Activated B cell treated with CpG ODN at 0.5 μM for 24 hours (primary cell): ENCODE data around the gene BIN2. TPM values are rescaled to one million over a fixed set of nuclear protein-coding genes. Genes with fewer than 3 reads are reported as not detected.

Experiments
- ATAC-seq: fragments of 200-7000 bp; cut with Tn5 transposase; one replicate; pipeline ENCODE4 v1.10.0; 2021; ENCODE audit warnings: low read depth, mild to moderate bottlenecking, moderate library complexity
- CTCF ChIA-PET: fragments of 350-600 bp; sonication (Branson Sonifier 250); formaldehyde crosslinking; loops from one replicate; lab custom pipeline; 2021; ENCODE audit warnings: antibody characterized with exemption; lab: Charles Lee
- POLR2A ChIA-PET: fragments of 350-600 bp; sonication (Branson Sonifier 250); formaldehyde crosslinking; loops from one replicate; lab custom pipeline; 2021; ENCODE audit warnings: antibody characterized with exemption; lab: Charles Lee
- DNase-seq: peaks from one replicate; pipeline ENCODE4 v3.0.0; 2022
- H3K27ac Mint-ChIP-seq: one replicate; pipeline ENCODE4 v1.8.0; 2020; ENCODE audit warnings: mixed read lengths
- H3K27me3 Mint-ChIP-seq: one replicate; pipeline ENCODE4 v1.8.0; 2021; ENCODE audit warnings: mixed read lengths
- H3K36me3 Mint-ChIP-seq: one replicate; pipeline ENCODE4 v1.8.0; 2021; ENCODE audit warnings: low read depth, mixed read lengths
- H3K4me1 Mint-ChIP-seq: one replicate; pipeline ENCODE4 v1.8.0; 2021; ENCODE audit warnings: mixed read lengths
- H3K4me3 Mint-ChIP-seq: one replicate; pipeline ENCODE4 v1.8.0; 2020; ENCODE audit warnings: mild to moderate bottlenecking, mixed read lengths
- H3K9me3 Mint-ChIP-seq: one replicate; pipeline ENCODE4 v1.8.0; 2020; ENCODE audit warnings: mixed read lengths
- intact Hi-C: fragments of 100-400 bp; cut with micrococcal nuclease; formaldehyde crosslinking; loops from one replicate; pipeline ENCODE4 v1.15.1; 2024
- total RNA-seq: library from RNA; stranded (reverse); gene quantifications from 2 replicates; pipeline ENCODE4 v1.2.3, GENCODE V29; 2022
- TF ChIP-seq, protein P1 (sequence below): fragments of 200-600 bp; IDR thresholded peaks from one replicate; pipeline ENCODE4 v1.8.0; 2022; ENCODE audit warnings: antibody characterized with exemption, mild to moderate bottlenecking

BIN2 gene
- 22.2 and 25.6 TPM in 2 replicates for total RNA-seq

DNA sequence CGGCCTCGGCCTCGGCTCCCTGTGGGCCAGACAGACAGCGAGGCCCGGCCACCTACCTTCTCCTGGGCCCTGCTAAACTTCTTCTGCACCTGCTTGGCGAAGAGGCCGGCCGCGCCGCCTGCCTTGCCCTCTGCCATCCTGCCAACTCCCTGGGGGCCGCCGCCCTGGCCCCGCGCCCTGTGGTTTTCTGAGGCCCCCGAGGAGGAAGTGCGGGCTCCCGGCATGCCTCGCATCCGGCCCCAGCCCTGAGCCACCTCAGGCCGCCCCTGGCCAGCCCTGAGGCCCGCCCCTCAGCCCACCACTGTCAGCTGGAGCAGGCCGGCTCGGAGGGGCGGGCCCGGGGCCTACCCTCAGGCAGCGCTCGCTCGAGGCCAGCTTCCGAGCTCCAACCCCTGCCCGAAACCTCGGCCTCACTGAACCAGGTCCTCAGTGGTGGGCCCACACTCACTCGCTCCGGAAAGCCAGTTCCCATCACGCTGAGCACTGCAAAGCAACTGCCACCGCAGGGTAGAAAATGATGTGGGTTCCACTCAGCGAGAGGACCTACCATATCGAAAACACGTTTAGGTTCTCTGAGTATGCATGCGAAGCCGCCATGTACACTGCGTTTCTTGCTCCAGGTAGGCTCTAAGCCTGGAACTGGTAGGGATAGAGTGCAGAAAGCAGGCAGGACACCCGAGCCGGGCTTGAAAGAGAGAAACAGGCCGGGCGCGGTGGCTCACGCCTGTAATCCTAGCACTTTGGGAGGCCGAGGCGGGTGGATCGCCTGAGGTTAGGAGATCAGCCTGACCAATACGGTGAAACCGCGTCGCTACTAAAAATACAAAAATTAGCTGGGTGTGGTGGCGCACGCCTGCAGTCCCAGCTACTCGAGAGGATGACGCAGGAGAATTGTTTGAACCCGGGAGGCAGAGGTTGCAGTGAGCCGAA, at the start of gene BIN2:
Gene BIN2 (minus strand): TSS at position 209 of the 930 bp plus-strand sequence. CDS start 72 bp downstream, at position 137.
- Mint-ChIP-seq H3K36me3 (peaks cover 7% of the 10 kb centered on the region), H3K4me1 (peaks cover 95% of the 10 kb centered on the region), H3K27ac (peak within 1 kb of the TSS; percentile 95), H3K27me3 (no peaks in the 10 kb centered on the region), H3K4me3 (peak within 1 kb of the TSS; percentile 84), H3K9me3 (no peaks in the 10 kb centered on the region)
- POLR2A ChIA-PET = interaction anchor here (0.5 to 4.7 kb wide), 9 partner anchors 17 to 376 kb away, joined by 3 to 21 read pairs (median 6); partner anchors contain the start of genes DAZAP2, GALNT6, POU6F1 and SMAGP
- TF ChIP-seq, protein P1, sequence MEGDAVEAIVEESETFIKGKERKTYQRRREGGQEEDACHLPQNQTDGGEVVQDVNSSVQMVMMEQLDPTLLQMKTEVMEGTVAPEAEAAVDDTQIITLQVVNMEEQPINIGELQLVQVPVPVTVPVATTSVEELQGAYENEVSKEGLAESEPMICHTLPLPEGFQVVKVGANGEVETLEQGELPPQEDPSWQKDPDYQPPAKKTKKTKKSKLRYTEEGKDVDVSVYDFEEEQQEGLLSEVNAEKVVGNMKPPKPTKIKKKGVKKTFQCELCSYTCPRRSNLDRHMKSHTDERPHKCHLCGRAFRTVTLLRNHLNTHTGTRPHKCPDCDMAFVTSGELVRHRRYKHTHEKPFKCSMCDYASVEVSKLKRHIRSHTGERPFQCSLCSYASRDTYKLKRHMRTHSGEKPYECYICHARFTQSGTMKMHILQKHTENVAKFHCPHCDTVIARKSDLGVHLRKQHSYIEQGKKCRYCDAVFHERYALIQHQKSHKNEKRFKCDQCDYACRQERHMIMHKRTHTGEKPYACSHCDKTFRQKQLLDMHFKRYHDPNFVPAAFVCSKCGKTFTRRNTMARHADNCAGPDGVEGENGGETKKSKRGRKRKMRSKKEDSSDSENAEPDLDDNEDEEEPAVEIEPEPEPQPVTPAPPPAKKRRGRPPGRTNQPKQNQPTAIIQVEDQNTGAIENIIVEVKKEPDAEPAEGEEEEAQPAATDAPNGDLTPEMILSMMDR = no peak
- ATAC-seq = peak; percentile 86
- DNase-seq = peak; percentile 91
- CTCF ChIA-PET = interaction anchor here (8.2 kb wide), 1 partner anchor 17 kb away, joined by 42 read pairs; no protein-coding TSS in a partner anchor
- intact Hi-C loops = loop anchor here (1.0 to 10.0 kb wide), 6 partner anchors 17 to 809 kb away; partner anchors contain the start of genes CSRNP2 and DAZAP2

DNA sequence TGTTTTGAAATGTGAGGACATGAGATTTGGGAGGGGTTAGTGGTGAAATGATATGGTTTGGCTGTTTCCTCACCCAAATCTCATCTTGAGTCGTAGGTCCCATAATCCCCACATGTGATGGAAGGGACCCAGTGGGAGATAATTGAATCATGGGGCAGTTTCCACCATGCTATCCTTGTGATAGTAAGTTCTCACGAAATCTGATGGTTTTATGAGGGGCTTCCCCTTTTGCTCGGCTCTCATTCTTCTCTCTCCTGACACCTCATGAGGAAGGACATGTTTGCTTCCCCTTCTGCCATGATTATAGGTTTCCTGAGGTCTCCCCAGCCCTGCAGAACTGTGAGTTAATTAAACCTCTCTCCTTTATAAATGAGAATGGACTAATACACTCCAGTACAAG, 49.2 kb upstream of the BIN2 start:
- no peak overlapping the region for H3K4me3 Mint-ChIP-seq
- no peak for DNase-seq
- no peaks in the 10 kb centered on the region for H3K9me3 Mint-ChIP-seq
- H3K4me1 Mint-ChIP-seq = peaks cover 47% of the 10 kb centered on the region
- POLR2A ChIA-PET = interaction anchor here (1.4 kb wide), 1 partner anchor 21 kb away, joined by 3 read pairs; no protein-coding TSS in a partner anchor
- TF ChIP-seq, protein P1 = no peak
- intact Hi-C loops = no loop called here
- peaks cover 42% of the 10 kb centered on the region for H3K36me3 Mint-ChIP-seq
- H3K27me3 Mint-ChIP-seq = no peaks in the 10 kb centered on the region
- CTCF ChIA-PET = no interaction called here
- no peak overlapping the region for H3K27ac Mint-ChIP-seq
- no peak for ATAC-seq

DNA sequence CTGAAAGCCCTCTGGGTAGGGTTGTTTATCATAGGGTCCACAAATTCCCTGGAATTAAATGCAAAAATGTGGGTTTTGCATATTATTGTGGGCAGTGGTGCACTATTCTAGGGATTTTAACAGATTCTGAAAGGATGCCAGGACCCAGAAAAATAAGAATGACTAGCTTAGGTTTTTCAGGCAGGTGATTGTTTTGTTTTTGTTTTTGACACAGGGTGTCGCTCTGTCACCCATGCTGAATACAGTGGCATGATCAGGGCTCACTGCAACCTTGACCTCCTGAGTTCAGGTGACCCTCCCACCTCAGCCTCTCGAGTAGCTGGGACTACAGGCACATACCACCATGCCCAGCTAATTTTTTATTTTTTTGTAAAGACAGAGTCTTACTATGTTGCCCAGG, 48.0 kb upstream of the BIN2 start:
- no peak for ATAC-seq
- ChIA-PET CTCF (no interaction called here), POLR2A (interaction anchor here (0.8 to 1.4 kb wide), 4 partner anchors 11 to 133 kb away, joined by 3 to 4 read pairs (median 3); partner anchors contain the start of gene DAZAP2)
- Mint-ChIP-seq H3K4me1 (peaks cover 57% of the 10 kb centered on the region), H3K9me3 (no peaks in the 10 kb centered on the region), H3K4me3 (no peak overlapping the region), H3K36me3 (peaks cover 33% of the 10 kb centered on the region), H3K27ac (no peak overlapping the region), H3K27me3 (no peaks in the 10 kb centered on the region)
- no peak for DNase-seq
- intact Hi-C loops = no loop called here
- TF ChIP-seq, protein P1 = no peak

DNA sequence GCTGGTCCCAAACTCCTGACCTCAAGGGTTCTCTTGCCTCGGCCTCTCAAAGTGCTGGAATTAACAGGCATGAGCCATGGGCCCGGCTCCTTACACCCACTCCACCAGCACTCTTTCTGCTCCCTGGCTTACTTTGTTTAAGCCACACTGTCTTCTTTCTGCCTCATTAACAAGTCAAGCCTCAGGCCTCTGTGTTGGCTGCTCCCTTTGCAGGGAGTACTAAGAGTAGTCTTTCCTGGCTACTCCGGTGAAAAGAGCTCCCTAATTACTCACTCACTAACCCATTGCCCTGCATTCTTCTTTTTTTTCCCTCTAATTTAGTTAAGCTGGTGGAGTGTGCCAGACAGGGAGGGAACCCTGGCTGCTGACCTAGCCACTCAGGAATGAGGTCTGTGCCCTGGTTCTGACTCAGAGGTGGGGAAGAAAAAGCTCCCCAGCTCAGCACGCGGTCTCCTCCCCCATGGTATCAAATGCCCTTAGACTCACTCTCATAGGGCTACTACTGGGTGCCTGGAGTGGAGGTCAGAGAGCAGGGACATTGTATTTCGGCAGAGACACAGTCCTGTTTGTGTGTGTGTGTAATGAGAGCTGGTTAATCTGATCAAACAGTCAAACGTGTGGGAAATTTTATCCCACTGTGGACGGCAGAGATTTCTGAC, 47.5 kb upstream of the BIN2 start:
- ChIA-PET POLR2A (interaction anchor here (0.8 to 1.4 kb wide), 5 partner anchors 12 to 133 kb away, joined by 3 to 4 read pairs (median 3); partner anchors contain the start of gene DAZAP2), CTCF (no interaction called here)
- intact Hi-C loops = no loop called here
- Mint-ChIP-seq H3K4me3 (no peak overlapping the region), H3K4me1 (peaks cover 58% of the 10 kb centered on the region), H3K9me3 (no peaks in the 10 kb centered on the region), H3K27ac (no peak overlapping the region), H3K36me3 (peaks cover 30% of the 10 kb centered on the region), H3K27me3 (no peaks in the 10 kb centered on the region)
- ATAC-seq = no peak
- TF ChIP-seq, protein P1 = no peak
- no peak for DNase-seq
